Body of pancreas (tissue), 4 donors: ENCODE measurements around the gene RPH3AL.

ENCODE experiments used
- POLR2A ChIP-seq, 3 donors: fragments of 450-650 bp; IDR thresholded peaks; one replicate each; pipeline ENCODE4 v1.6.1; 2016; ENCODE audit warnings: antibody characterized with exemption in 3 of 3, mild to moderate bottlenecking in 2 of 3
- TF ChIP-seq, protein P1 (sequence below), 7 experiments: fragments of 450-650 bp in 4 of 7; fragments of 200-600 bp in 3 of 7; sonication (generic) in 3 of 7; IDR thresholded peaks; one replicate each; pipeline ENCODE4 v1.5.1; 2016 to 2019; ENCODE audit warnings: antibody characterized with exemption in 7 of 7

DNA sequence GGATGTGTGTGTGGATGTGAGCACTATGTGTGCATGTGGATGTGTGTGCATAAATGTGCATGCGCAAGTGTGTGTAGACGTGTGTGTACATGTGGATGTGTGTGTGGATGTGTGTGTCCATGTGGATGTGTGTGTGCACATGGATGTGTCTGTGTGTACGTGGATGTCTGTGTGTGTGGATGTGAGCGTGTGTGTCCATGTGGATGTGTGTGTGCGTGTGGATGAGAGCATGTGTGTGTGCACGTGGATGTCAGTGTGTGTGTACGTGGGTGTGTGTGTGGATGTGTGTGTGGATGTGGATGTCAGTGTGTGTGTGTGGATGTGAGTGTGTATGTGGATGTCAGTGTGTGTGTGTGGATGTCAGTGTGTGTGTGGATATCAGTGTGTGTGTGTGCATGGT lies 107.6 kb downstream of the RPH3AL start:
- TF ChIP-seq, protein P1, sequence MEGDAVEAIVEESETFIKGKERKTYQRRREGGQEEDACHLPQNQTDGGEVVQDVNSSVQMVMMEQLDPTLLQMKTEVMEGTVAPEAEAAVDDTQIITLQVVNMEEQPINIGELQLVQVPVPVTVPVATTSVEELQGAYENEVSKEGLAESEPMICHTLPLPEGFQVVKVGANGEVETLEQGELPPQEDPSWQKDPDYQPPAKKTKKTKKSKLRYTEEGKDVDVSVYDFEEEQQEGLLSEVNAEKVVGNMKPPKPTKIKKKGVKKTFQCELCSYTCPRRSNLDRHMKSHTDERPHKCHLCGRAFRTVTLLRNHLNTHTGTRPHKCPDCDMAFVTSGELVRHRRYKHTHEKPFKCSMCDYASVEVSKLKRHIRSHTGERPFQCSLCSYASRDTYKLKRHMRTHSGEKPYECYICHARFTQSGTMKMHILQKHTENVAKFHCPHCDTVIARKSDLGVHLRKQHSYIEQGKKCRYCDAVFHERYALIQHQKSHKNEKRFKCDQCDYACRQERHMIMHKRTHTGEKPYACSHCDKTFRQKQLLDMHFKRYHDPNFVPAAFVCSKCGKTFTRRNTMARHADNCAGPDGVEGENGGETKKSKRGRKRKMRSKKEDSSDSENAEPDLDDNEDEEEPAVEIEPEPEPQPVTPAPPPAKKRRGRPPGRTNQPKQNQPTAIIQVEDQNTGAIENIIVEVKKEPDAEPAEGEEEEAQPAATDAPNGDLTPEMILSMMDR (IDR thresholded peaks at IDR 0.05) = no peak
- TF ChIP-seq POLR2A (IDR thresholded peaks at IDR 0.05) = no peak
